Panc1 (cell line): Measurements from ENCODE around the gene ATRNL1. TPM values are rescaled to one million over a fixed set of nuclear protein-coding genes. Genes with fewer than 3 reads are reported as not detected.

Experiments used
- ATAC-seq: fragments of 200-7000 bp; cut with Tn5 transposase; 2 replicates; pipeline ENCODE4 v1.9.1; 2020; ENCODE audit warnings: mild to moderate bottlenecking, moderate library complexity
- BruUV-seq: library from RNA; stranded (reverse); fragments of 400-500 nt; replicated peaks from 2 replicates; lab custom pipeline; 2021; lab: Mats Ljungman, UMichigan
- CTCF ChIA-PET: fragments of 300-600 bp; sonication (Branson Sonifier 250); formaldehyde crosslinking; loops from one replicate; lab custom pipeline; 2022; ENCODE audit warnings: antibody characterized with exemption; lab: Charles Lee
- POLR2A ChIA-PET: fragments of 300-600 bp; sonication (Branson Sonifier 250); formaldehyde crosslinking; loops from one replicate; lab custom pipeline; 2022; ENCODE audit warnings: antibody characterized with exemption; lab: Charles Lee
- DNase-seq: peaks from one replicate; pipeline ENCODE4 v3.0.0-alpha.2; 2010; ENCODE audit warnings: low read depth, low spot score
- H3K27ac ChIP-seq: 2 replicates; pipeline ENCODE4 v1.5.1; 2011; ENCODE audit warnings: mild to moderate bottlenecking, low read length, inconsistent platforms
- H3K27me3 ChIP-seq: fragments of 200-500 bp; sonication (Bioruptor generic); 2 replicates; pipeline ENCODE4 v1.6.0; 2014; ENCODE audit warnings: low read length, inconsistent platforms; ENCODE audit not compliant: control insufficient read depth, insufficient read depth
- H3K36me3 ChIP-seq: fragments of 200-500 bp; sonication (Bioruptor generic); 2 replicates; pipeline ENCODE4 v1.5.1; 2014; ENCODE audit warnings: inconsistent platforms, mild to moderate bottlenecking, low read length, moderate library complexity; ENCODE audit not compliant: control insufficient read depth, insufficient read depth
- H3K4me1 ChIP-seq: 2 replicates; pipeline ENCODE4 v1.5.1; 2011; ENCODE audit warnings: inconsistent platforms, mild to moderate bottlenecking, low read length, moderate library complexity; ENCODE audit not compliant: control insufficient read depth, insufficient read depth
- H3K4me3 ChIP-seq, 2 experiments: 2 replicates each; pipeline ENCODE4 v1.5.1; 2011 to 2012; ENCODE audit warnings: low read depth in 2 of 2, low read length in 2 of 2, mild to moderate bottlenecking in 2 of 2, inconsistent platforms in 1 of 2, moderate library complexity in 1 of 2
- H3K9me3 ChIP-seq: fragments of 200-500 bp; sonication (Bioruptor generic); 2 replicates; pipeline ENCODE4 v1.5.1; 2014; ENCODE audit warnings: low read depth, mild to moderate bottlenecking, inconsistent platforms, low read length, moderate library complexity; ENCODE audit not compliant: control insufficient read depth, insufficient read depth
- POLR2AphosphoS5 ChIP-seq: IDR thresholded peaks from 2 replicates; pipeline ENCODE4 v1.6.1; 2012; ENCODE audit warnings: mild to moderate bottlenecking, low read depth, low read length, moderate library complexity
- SIN3A ChIP-seq: IDR thresholded peaks from 2 replicates; pipeline ENCODE4 v1.6.1; 2012; ENCODE audit warnings: low read depth, mild to moderate bottlenecking, low read length, moderate library complexity, borderline replicate concordance; ENCODE audit not compliant: insufficient read depth
- TCF7L2 ChIP-seq: IDR thresholded peaks from 2 replicates; pipeline ENCODE4 v1.6.1; 2011; ENCODE audit warnings: mild to moderate bottlenecking, low read depth, low read length, inconsistent platforms
- in situ Hi-C: cut with HindIII; loops from 2 replicates; pipeline ENCODE4 v1.10.0; 2016; ENCODE audit warnings: low sequenced_read_pairs, low pct_unique_long_range_greater_than_20kb
- intact Hi-C: fragments of 100-400 bp; cut with micrococcal nuclease; formaldehyde crosslinking; loops from one replicate; pipeline ENCODE4 v1.10.0; 2022; ENCODE audit not compliant: unreplicated experiment
- total RNA-seq: library from RNA; stranded (reverse); gene quantifications from one replicate; pipeline ENCODE4 v1.2.1, GENCODE V29; 2021; ENCODE audit not compliant: unreplicated experiment
- TF ChIP-seq, protein P1 (sequence below): fragments of 450-650 bp; IDR thresholded peaks from 2 replicates; pipeline ENCODE4 v1.5.1; 2017; ENCODE audit warnings: mild to moderate bottlenecking
- TF ChIP-seq, protein P2 (sequence below), 2 experiments: IDR thresholded peaks; 2 replicates each; pipeline ENCODE4 v1.6.1; 2011 to 2012; ENCODE audit warnings: low read depth in 2 of 2, control low read depth in 1 of 2, low read length in 1 of 2, mild to moderate bottlenecking in 1 of 2, moderate library complexity in 1 of 2; ENCODE audit not compliant: insufficient read depth in 1 of 2

The ATRNL1 gene
- total RNA-seq, 1 experiment from 2014 or later: 17.1 TPM

DNA sequence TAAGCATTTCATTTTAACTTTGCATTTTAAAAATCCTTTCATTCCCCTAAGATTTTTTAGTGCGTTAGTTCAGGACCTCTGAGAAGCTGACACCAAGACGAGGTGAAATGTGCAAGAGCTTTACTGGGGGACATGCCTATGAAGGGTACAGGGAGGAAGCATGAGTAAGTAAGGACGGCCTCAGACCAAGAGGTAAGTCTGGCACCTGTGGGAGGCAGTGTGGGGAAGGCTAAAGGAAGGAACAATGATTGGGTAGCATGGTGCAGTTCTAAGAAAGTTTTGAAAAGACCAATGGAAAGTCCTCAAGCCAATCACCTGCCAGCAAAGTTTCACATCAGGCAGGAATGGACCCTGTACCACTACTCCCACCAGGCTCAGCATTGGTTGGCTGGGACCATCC is 810.7 kb downstream of the ATRNL1 start:
- no peaks in the 10 kb centered on the region for H3K27me3 ChIP-seq
- no peaks in the 10 kb centered on the region for H3K9me3 ChIP-seq
- DNase-seq: no peak
- H3K4me3 ChIP-seq: no peak overlapping the region
- CTCF ChIA-PET: no interaction called here
- no peak overlapping the region for H3K27ac ChIP-seq
- no peak for TF ChIP-seq TCF7L2
- TF ChIP-seq, protein P1, sequence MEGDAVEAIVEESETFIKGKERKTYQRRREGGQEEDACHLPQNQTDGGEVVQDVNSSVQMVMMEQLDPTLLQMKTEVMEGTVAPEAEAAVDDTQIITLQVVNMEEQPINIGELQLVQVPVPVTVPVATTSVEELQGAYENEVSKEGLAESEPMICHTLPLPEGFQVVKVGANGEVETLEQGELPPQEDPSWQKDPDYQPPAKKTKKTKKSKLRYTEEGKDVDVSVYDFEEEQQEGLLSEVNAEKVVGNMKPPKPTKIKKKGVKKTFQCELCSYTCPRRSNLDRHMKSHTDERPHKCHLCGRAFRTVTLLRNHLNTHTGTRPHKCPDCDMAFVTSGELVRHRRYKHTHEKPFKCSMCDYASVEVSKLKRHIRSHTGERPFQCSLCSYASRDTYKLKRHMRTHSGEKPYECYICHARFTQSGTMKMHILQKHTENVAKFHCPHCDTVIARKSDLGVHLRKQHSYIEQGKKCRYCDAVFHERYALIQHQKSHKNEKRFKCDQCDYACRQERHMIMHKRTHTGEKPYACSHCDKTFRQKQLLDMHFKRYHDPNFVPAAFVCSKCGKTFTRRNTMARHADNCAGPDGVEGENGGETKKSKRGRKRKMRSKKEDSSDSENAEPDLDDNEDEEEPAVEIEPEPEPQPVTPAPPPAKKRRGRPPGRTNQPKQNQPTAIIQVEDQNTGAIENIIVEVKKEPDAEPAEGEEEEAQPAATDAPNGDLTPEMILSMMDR: no peak
- POLR2A ChIA-PET: no interaction called here
- no TSS peak for BruUV-seq
- ATAC-seq: no peak
- intact Hi-C loops (no loop called here), in situ Hi-C loops (no loop called here)
- H3K4me1 ChIP-seq: no peaks in the 10 kb centered on the region
- no peaks in the 10 kb centered on the region for H3K36me3 ChIP-seq

DNA sequence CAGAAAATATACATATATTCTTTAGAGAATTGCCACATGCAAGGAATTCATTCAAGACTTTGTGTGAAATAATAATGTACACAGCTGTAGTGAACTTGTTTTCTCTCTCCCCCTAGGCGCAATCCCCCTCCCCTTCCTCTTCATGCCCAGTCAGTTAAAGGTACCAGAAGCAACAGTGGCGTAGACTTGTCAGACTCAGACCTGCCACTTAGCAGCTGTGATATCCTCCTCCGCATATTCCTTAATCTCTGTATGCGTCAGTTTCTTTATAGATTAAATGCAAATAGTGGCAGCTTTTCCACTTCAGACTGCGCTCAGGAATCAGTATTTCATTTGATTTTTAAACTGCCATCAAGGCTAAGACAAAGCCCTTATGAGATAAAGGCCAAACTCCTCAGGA is 815.9 kb downstream of the ATRNL1 start:
- TF ChIP-seq, protein P1: no peak
- TF ChIP-seq SIN3A (no peak), POLR2AphosphoS5 (no peak), TCF7L2 (no peak)
- TF ChIP-seq, protein P2, sequence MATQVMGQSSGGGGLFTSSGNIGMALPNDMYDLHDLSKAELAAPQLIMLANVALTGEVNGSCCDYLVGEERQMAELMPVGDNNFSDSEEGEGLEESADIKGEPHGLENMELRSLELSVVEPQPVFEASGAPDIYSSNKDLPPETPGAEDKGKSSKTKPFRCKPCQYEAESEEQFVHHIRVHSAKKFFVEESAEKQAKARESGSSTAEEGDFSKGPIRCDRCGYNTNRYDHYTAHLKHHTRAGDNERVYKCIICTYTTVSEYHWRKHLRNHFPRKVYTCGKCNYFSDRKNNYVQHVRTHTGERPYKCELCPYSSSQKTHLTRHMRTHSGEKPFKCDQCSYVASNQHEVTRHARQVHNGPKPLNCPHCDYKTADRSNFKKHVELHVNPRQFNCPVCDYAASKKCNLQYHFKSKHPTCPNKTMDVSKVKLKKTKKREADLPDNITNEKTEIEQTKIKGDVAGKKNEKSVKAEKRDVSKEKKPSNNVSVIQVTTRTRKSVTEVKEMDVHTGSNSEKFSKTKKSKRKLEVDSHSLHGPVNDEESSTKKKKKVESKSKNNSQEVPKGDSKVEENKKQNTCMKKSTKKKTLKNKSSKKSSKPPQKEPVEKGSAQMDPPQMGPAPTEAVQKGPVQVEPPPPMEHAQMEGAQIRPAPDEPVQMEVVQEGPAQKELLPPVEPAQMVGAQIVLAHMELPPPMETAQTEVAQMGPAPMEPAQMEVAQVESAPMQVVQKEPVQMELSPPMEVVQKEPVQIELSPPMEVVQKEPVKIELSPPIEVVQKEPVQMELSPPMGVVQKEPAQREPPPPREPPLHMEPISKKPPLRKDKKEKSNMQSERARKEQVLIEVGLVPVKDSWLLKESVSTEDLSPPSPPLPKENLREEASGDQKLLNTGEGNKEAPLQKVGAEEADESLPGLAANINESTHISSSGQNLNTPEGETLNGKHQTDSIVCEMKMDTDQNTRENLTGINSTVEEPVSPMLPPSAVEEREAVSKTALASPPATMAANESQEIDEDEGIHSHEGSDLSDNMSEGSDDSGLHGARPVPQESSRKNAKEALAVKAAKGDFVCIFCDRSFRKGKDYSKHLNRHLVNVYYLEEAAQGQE (IDR thresholded peaks at IDR 0.05; ENCODE audit: insufficient read depth in 1 of 2, low read depth in 2 of 2, low read length in 1 of 2): no peak
- DNase-seq: no peak
- no peaks in the 10 kb centered on the region for H3K36me3 ChIP-seq
- no peaks in the 10 kb centered on the region for H3K9me3 ChIP-seq
- intact Hi-C loops: no loop called here
- H3K27me3 ChIP-seq: no peaks in the 10 kb centered on the region
- no peak for ATAC-seq
- no peak overlapping the region for H3K27ac ChIP-seq
- no peaks in the 10 kb centered on the region for H3K4me1 ChIP-seq
- POLR2A ChIA-PET: no interaction called here
- no TSS peak for BruUV-seq
- CTCF ChIA-PET: no interaction called here
- no peak overlapping the region for H3K4me3 ChIP-seq
- in situ Hi-C loops: no loop called here
